ENCODE measurements around the gene JUN.

- no peak for TF ChIP-seq EZH2 (IDR thresholded peaks at IDR 0.05; ENCODE audit: low read depth, unreplicated experiment)
- no peak for TF ChIP-seq CTCF (conservative IDR thresholded peaks at IDR 0.05; ENCODE audit: low read depth in 2 of 2)
- no peak for TF ChIP-seq POLR2AphosphoS5 (IDR thresholded peaks at IDR 0.05; ENCODE audit: low read depth)
- no peak for TF ChIP-seq REST (IDR thresholded peaks at IDR 0.05; ENCODE audit: unreplicated experiment)
- no peak for TF ChIP-seq EZH2phosphoT487 (IDR thresholded peaks at IDR 0.05; ENCODE audit: unreplicated experiment)
- TF ChIP-seq JUNB (IDR thresholded peaks at IDR 0.05; ENCODE audit: unreplicated experiment) = no peak
- no peak for TF ChIP-seq ETS1 (IDR thresholded peaks at IDR 0.05)
- no peak for TF ChIP-seq CREB1 (CRISPR knock-in tag; IDR thresholded peaks at IDR 0.05; ENCODE audit: low read depth)
- no peak for TF ChIP-seq ZNF114 (CRISPR knock-in tag; IDR thresholded peaks at IDR 0.05)
- no peak for TF ChIP-seq NANOG (IDR thresholded peaks at IDR 0.05; ENCODE audit: borderline replicate concordance)
- no peak for TF ChIP-seq ZNF331 (CRISPR knock-in tag; IDR thresholded peaks at IDR 0.05; ENCODE audit: low read depth)
- no peak for TF ChIP-seq ZNF462 (CRISPR knock-in tag; IDR thresholded peaks at IDR 0.05)
These were observed 31.3 kb upstream of the JUN start for GRCh38 chr1:58815069-58815685.

Data from GM23338 (cell line).